ENCODE data around the gene RRP15. TPM values are rescaled to one million over a fixed set of nuclear protein-coding genes. Genes with fewer than 3 reads are reported as not detected.
"Not testable (repeated sequence)": the region's sequence is repeated elsewhere in the genome, so short reads cannot be mapped to it uniquely, and the experiment has no call there.

The RRP15 gene
- polyA plus RNA-seq, 1 donor from 2014 or later: 21.8 TPM

DNA sequence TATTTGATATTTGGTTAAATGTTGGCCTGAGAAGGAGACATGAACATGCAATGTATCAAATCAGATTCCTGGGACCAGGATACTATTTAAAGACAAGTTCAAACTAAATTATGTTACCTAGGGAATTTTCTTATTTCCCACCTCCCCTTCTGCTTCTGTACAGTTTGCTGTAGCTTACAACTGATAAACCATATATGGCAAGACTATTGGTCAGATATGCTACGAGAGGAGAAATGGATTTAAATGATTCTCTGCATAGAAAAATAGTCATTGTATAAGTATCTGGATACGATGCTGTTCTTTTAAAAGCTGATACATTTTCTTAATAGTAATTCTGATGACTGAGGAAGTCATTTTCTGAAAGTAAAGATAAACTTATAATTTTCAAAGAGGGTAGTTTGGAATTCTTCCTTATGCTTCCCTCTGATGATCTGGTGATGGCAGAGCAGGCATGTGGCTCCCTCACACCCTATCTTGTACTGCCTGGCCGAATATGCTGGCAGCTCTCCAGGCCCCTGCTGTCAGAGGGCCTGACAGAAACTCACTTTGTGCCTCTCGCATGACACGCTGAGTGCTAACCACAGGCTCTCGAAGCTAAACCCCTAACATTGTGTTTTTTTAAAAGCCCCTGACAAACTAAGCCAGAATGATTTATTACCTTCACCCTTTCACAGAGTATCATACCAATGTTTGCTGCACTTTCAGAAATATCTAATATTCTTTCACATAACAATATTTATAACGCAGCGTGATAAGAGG, 19.4 kb downstream of the RRP15 start:
- no peaks in the 10 kb centered on the region for H3K9me3 Mint-ChIP-seq
- H3K27ac Mint-ChIP-seq: no peak overlapping the region
- peaks cover 5% of the 10 kb centered on the region for H3K36me3 Mint-ChIP-seq
- H3K4me3 Mint-ChIP-seq: no peak overlapping the region
- H3K27me3 Mint-ChIP-seq: no peaks in the 10 kb centered on the region
- H3K4me1 Mint-ChIP-seq: peaks cover 0 to 9% (median 6%) of the 10 kb centered on the region in 3 donors

GRCh38 chr1:218305472-218306064, 20.5 kb downstream of the RRP15 start:
- Mint-ChIP-seq H3K27ac (no peak overlapping the region), H3K9me3 (no peaks in the 10 kb centered on the region), H3K27me3 (no peaks in the 10 kb centered on the region), H3K36me3 (peaks cover 8% of the 10 kb centered on the region), H3K4me3 (no peak overlapping the region), H3K4me1 (peaks cover 0 to 7% (median 6%) of the 10 kb centered on the region in 3 donors)

- no peaks in the 10 kb centered on the region for H3K27me3 Mint-ChIP-seq
- peaks cover 0 to 1% (median 0%) of the 10 kb centered on the region in 3 donors for H3K9me3 Mint-ChIP-seq
- peaks cover 3 to 4% (median 3%) of the 10 kb centered on the region in 3 donors for H3K4me1 Mint-ChIP-seq
- H3K4me3 Mint-ChIP-seq: no peak overlapping the region
- peak overlapping the region in 1 of 3 donors; percentile 73 for H3K27ac Mint-ChIP-seq
- H3K36me3 Mint-ChIP-seq: peaks cover 8% of the 10 kb centered on the region
These were observed 27.4 kb downstream of the RRP15 start for GRCh38 chr1:218312509-218312908.

DNA sequence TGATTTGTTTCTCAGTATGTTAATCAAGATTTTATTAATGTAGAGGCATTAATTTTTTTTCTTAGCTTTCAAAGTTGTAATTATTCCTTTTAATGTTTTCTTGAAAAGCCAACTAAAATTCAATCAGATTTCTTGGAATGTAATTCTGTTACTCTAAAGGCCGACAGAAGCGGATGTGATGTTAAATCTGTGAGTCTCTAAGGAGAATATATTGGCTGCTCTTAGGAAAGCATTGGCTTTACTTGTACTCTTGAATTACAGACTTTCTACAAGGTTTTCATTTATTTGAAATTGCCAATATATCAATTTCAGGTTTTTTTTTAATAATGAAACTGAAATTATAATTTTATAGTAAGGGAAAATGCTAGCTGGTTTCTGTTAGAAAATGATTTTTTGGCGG, 29.2 kb downstream of the RRP15 start:
- Mint-ChIP-seq H3K36me3 (peaks cover 3% of the 10 kb centered on the region), H3K27ac (no peak overlapping the region), H3K9me3 (peaks cover 0 to 1% (median 0%) of the 10 kb centered on the region in 3 donors), H3K27me3 (no peaks in the 10 kb centered on the region), H3K4me3 (no peak overlapping the region), H3K4me1 (peaks cover 0 to 7% (median 1%) of the 10 kb centered on the region in 3 donors)

DNA sequence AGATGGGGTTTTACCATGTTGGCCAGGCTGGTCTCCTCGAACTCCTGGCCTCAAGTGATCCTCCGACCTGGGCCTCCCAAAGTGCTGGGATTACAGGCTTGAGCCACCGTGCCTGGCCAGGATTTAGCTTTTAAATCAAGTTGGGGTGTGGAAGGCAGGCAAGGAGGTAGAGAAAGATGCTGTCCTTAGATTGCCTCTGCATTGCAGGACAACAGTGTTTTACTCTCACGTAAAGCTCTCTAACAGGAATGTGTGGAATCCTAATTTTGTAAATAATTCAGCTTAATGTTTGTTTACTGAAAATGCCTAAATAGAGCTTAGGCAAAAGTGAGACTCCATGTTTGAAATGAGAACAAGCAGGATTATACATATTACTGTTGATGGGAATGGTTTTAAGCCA, 30.5 kb downstream of the RRP15 start:
- Mint-ChIP-seq H3K27ac (no peak overlapping the region), H3K27me3 (no peaks in the 10 kb centered on the region), H3K4me1 (peaks cover 0 to 7% (median 1%) of the 10 kb centered on the region in 3 donors), H3K4me3 (no peak overlapping the region), H3K36me3 (peaks cover 2% of the 10 kb centered on the region), H3K9me3 (peaks cover 0 to 1% (median 0%) of the 10 kb centered on the region in 3 donors)

- Mint-ChIP-seq H3K4me1 (peaks cover 0 to 9% (median 0%) of the 10 kb centered on the region in 3 donors), H3K27ac (no peak overlapping the region), H3K4me3 (no peak overlapping the region), H3K27me3 (no peaks in the 10 kb centered on the region), H3K9me3 (no peaks in the 10 kb centered on the region), H3K36me3 (peaks cover 2% of the 10 kb centered on the region)
These were observed 32.0 kb downstream of the RRP15 start for GRCh38 chr1:218317061-218317460.

DNA sequence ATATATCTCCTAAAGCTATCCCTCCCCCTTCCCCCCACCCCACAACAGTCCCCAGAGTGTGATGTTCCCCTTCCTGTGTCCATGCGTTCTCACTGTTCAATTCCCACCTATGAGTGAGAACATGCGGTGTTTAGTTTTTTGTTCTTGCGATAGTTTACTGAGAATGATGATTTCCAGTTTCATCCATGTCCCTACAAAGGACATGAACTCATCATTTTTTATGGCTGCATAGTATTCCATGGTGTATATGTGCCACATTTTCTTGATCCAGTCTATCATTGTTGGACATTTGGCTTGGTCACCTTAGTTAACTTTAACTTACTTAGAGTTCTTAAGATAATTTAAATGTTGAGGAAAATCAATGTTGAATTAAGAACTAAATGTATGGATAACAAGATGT, 35.1 kb downstream of the RRP15 start:
- H3K9me3 Mint-ChIP-seq, H3K27ac Mint-ChIP-seq: not testable (repeated sequence)

GRCh38 chr1:218322762-218323161, 37.7 kb downstream of the RRP15 start:
- H3K27me3 Mint-ChIP-seq: no peaks in the 10 kb centered on the region
- no peaks in the 10 kb centered on the region for H3K9me3 Mint-ChIP-seq
- peaks cover 0 to 6% (median 0%) of the 10 kb centered on the region in 3 donors for H3K4me1 Mint-ChIP-seq
- H3K27ac Mint-ChIP-seq: no peak overlapping the region
- H3K4me3 Mint-ChIP-seq: no peak overlapping the region
- H3K36me3 Mint-ChIP-seq: peaks cover 2% of the 10 kb centered on the region

More for the DNA sequence above, 35.1 kb downstream of the RRP15 start:
- not testable (repeated sequence) for H3K36me3 Mint-ChIP-seq, H3K4me1 Mint-ChIP-seq, H3K4me3 Mint-ChIP-seq, H3K27me3 Mint-ChIP-seq

- Mint-ChIP-seq H3K27ac (no peak overlapping the region), H3K4me1 (peaks cover 0 to 3% (median 0%) of the 10 kb centered on the region in 3 donors), H3K27me3 (no peaks in the 10 kb centered on the region), H3K36me3 (peaks cover 2% of the 10 kb centered on the region), H3K9me3 (no peaks in the 10 kb centered on the region), H3K4me3 (no peak overlapping the region)
These were observed 38.6 kb downstream of the RRP15 start for GRCh38 chr1:218323568-218324225.

DNA sequence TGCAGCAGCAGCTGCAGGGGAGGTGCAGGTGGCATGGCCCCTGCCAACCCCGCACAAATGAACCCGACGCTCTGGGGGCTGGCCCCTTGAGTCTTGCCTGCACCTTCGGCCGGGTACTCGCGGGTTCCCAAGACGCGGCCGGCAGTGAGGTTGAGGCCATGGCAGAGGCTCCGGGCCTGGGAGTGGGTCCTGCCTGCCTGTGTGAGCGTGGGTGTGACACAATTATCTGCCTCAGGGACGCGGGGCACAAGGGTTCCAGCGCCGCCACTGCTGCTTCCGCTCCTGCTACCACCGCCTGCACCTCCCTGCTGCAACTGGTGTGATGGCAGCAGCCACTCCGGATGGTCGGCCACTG, 39.1 kb downstream of the RRP15 start:
- H3K9me3 Mint-ChIP-seq: no peaks in the 10 kb centered on the region
- peaks cover 2% of the 10 kb centered on the region for H3K36me3 Mint-ChIP-seq
- no peak overlapping the region for H3K27ac Mint-ChIP-seq

GRCh38 chr1:218328769-218329168, 43.7 kb downstream of the RRP15 start:
- Mint-ChIP-seq H3K27ac (peak overlapping the region in 1 of 3 donors; percentile 58), H3K27me3 (no peaks in the 10 kb centered on the region), H3K36me3 (peaks cover 7% of the 10 kb centered on the region), H3K4me3 (no peak overlapping the region), H3K9me3 (no peaks in the 10 kb centered on the region), H3K4me1 (peaks cover 0 to 3% (median 2%) of the 10 kb centered on the region in 3 donors)

More for the DNA sequence above, 39.1 kb downstream of the RRP15 start:
- no peaks in the 10 kb centered on the region for H3K27me3 Mint-ChIP-seq
- peaks cover 0 to 3% (median 0%) of the 10 kb centered on the region in 3 donors for H3K4me1 Mint-ChIP-seq
- no peak overlapping the region for H3K4me3 Mint-ChIP-seq

DNA sequence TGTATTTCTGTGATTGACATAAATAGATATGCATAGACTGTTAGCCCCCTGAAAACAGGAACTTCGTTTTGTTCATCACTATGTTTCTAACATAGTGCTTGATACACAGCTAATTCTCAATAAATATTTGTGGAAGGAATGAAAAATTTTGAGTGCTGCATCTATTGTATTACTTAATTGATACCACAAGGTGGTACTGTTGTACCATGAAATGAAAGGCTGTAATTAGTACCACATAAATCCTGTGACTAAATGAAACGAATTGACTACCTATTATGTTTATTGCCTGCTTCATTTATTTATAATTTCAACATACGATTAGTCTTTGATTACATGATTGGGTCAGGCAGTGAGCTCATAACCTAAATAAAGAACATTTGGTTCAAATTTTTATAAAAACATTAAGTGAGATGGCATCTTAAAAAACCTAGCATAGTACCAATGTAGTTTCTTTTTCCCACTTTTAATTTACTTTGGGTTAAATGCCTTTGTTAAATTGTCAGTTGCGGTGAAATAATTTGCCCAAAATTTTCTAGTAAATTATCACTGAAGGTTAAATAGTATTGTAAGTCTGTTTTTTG, 45.0 kb downstream of the RRP15 start:
- no peaks in the 10 kb centered on the region for H3K9me3 Mint-ChIP-seq
- no peak overlapping the region for H3K4me3 Mint-ChIP-seq
- H3K27ac Mint-ChIP-seq: no peak overlapping the region
- H3K27me3 Mint-ChIP-seq: no peaks in the 10 kb centered on the region
- H3K36me3 Mint-ChIP-seq: peaks cover 7% of the 10 kb centered on the region
- peaks cover 0 to 3% (median 2%) of the 10 kb centered on the region in 3 donors for H3K4me1 Mint-ChIP-seq

DNA sequence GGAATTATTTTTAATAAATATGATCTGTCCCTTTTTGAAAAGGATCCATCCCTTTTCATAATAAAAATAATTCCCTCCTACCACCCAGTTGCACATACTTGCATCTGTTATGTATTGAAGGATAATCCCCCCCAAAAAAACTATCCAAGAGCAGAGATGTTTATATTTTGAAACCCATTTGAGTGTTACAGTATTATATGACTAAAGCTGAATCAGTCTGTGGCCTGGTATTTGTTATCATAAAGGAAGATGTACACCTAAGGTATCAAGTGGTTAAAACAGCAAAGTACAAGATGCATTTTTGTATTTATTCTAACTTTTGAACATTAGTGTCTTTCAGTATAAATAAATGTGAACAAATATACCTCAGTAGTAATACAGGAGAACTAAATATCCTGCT, 47.3 kb downstream of the RRP15 start:
- no peaks in the 10 kb centered on the region for H3K27me3 Mint-ChIP-seq

GRCh38 chr1:218336328-218336727, 51.2 kb downstream of the RRP15 start:
- H3K4me3 Mint-ChIP-seq: no peak overlapping the region
- H3K36me3 Mint-ChIP-seq: peaks cover 7% of the 10 kb centered on the region
- peaks cover 0 to 3% (median 0%) of the 10 kb centered on the region in 3 donors for H3K4me1 Mint-ChIP-seq
- H3K9me3 Mint-ChIP-seq: no peaks in the 10 kb centered on the region
- H3K27ac Mint-ChIP-seq: no peak overlapping the region
- H3K27me3 Mint-ChIP-seq: no peaks in the 10 kb centered on the region

More for the DNA sequence above, 47.3 kb downstream of the RRP15 start:
- Mint-ChIP-seq H3K4me3 (no peak overlapping the region), H3K4me1 (peaks cover 0 to 3% (median 2%) of the 10 kb centered on the region in 3 donors), H3K36me3 (peaks cover 7% of the 10 kb centered on the region), H3K9me3 (no peaks in the 10 kb centered on the region), H3K27ac (no peak overlapping the region)

DNA sequence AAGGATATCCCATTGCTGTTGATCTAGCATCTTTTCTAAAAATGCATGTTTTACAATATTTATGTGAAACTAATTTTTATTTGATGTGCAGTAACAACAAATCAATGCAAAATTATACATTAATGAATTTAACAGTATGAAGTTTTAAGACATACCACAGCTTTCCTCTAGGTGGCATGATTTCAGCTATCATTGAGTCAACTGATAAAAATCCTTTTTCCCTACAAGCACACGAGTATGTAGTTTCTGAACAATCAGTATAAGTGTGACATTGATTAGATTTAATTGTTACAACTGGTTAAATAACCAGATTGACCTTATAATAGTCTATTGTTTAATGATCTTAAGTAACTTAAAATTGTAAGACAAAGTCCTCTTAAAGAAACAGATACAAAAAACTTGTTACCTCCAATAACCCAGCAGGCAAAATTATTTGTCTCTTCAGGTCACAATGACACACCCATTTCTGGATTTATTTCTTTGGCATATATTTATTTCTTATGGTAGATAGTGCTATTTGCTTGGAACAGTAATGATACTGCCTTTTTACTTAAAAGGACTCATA, 54.3 kb downstream of the RRP15 start:
- no peaks in the 10 kb centered on the region for H3K36me3 Mint-ChIP-seq
- H3K4me3 Mint-ChIP-seq: no peak overlapping the region
- H3K27me3 Mint-ChIP-seq: no peaks in the 10 kb centered on the region
- no peak overlapping the region for H3K27ac Mint-ChIP-seq
- no peaks in the 10 kb centered on the region for H3K9me3 Mint-ChIP-seq
- H3K4me1 Mint-ChIP-seq: peaks cover 0 to 3% (median 0%) of the 10 kb centered on the region in 3 donors

Data from IgD-negative memory B cell (primary cell).